Cardiac fibroblast (primary cell): ENCODE measurements around the gene ROBO3.
A peak's percentile ranks its signal among the peaks of the same experiment; 100 is the strongest.

Experiments
- DNase-seq, 2 donors: peaks; one replicate each; pipeline versions ENCODE4 v3.0.0 to v3.0.0-alpha.2; 2010; ENCODE audit warnings: low read depth in 2 of 2
- H3K4me3 ChIP-seq, 2 donors: replicated peaks in 1 of 2; 1 replicate in 1 of 2; 2 replicates in 1 of 2; pipeline ENCODE4 v1.5.1; 2011; ENCODE audit warnings: low read depth in 2 of 2, low read length in 2 of 2, mild to moderate bottlenecking in 2 of 2, moderate library complexity in 1 of 2
- TF ChIP-seq, protein P1 (sequence below): IDR thresholded peaks from one replicate; pipeline ENCODE4 v1.5.1; 2011; ENCODE audit warnings: low read depth, mild to moderate bottlenecking, low read length, inconsistent platforms

ROBO3 gene

DNA sequence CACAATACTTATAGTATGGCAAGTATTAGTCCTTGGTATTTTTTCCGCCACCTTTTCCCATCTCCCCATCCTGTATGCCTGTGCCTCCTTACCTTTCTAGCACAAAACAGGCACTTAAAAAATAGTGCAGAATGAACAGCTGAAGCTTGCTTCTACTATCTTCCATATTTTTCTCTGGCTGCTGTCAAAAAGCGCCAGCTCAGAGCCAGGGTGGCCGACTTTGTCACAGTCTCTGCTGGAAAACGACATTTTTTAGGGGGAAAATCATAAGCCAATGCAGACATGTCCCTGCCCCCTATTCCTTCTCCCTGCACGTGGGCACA lies 26.5 kb upstream of the ROBO3 start:
- TF ChIP-seq, protein P1, sequence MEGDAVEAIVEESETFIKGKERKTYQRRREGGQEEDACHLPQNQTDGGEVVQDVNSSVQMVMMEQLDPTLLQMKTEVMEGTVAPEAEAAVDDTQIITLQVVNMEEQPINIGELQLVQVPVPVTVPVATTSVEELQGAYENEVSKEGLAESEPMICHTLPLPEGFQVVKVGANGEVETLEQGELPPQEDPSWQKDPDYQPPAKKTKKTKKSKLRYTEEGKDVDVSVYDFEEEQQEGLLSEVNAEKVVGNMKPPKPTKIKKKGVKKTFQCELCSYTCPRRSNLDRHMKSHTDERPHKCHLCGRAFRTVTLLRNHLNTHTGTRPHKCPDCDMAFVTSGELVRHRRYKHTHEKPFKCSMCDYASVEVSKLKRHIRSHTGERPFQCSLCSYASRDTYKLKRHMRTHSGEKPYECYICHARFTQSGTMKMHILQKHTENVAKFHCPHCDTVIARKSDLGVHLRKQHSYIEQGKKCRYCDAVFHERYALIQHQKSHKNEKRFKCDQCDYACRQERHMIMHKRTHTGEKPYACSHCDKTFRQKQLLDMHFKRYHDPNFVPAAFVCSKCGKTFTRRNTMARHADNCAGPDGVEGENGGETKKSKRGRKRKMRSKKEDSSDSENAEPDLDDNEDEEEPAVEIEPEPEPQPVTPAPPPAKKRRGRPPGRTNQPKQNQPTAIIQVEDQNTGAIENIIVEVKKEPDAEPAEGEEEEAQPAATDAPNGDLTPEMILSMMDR, result no peak
- no peak for DNase-seq
- H3K4me3 ChIP-seq, result no peak overlapping the region

GRCh38 chr11:124839128-124839971 lies 25.9 kb upstream of the ROBO3 start:
- TF ChIP-seq, protein P1, result no peak
- H3K4me3 ChIP-seq, result peak overlapping the region; percentile 18 to 38
- DNase-seq, result no peak

DNA sequence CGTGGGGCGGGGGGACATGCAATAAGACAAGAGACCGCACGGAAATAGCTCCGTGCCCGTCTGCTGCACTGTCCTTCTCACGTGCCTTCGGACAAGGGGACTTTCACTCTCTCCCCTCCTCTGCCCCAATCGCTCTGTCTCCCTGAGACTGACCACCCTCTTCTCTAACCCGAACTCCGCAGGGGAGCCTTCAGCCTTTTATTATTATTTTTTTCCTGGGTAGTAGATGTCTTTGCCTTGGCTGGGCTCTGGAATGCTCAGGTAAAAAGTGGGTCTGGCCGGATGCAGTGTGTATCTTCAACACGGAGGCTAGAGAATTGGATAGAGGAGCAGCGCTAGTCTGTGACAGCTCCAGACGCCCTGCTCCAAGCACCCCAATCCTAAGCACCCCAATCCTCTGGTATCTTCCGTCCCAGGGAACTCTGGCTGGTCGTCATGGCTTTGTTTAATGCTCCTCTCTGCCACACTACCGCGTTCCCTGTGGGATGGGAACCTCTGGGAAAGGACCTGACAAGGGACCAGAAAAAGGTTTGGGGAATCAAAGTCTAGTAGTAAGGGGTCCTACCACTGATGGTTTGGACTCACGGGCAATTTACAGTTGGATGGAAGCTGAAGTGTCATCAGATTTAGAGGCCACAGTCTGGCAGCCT lies 25.1 kb upstream of the ROBO3 start:
- TF ChIP-seq, protein P1, result no peak
- peak overlapping the region; percentile 4 to 38 for H3K4me3 ChIP-seq
- DNase-seq, result no peak

DNA sequence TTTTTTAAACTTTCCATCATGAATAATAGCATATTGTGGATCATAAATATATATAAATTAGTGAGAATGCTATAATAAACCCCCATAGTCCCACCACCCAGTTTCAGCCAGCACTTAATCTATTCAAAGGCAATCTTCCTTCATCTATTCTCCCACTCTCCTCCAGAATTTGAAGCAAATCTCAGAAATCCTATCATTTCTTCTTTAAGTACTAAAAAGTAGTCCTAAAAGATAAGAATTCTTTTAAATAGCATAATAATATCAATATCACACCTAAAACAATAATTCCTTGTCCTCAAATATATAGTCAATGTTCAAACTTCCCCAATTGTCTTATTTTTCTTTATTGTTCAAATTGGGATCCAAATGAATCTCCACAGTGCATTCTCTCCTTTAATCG lies 24.6 kb upstream of the ROBO3 start:
- TF ChIP-seq, protein P1, result no peak

DNA sequence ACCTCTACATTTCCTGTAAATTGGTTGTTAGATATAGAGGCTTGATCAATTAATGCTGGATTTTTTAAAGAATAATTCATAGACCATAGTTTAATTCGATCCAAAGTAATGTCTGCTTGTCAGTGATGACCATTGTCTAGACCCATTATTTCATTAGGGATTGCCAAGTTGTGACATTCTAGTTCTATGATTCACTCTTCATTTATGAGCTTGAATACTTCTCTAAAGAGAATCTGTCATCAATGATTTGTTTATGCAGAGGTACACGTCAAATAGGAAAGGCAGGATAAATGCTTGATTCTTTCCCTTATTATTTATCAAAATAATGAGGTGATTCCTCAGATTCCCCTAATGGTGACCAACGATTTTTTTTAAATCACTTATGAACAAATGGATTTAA lies 24.0 kb upstream of the ROBO3 start:
- no peak overlapping the region for H3K4me3 ChIP-seq
- DNase-seq, result peak in 1 of 2 donors; percentile 30
- TF ChIP-seq, protein P1, result no peak

More for the DNA sequence above, 24.6 kb upstream of the ROBO3 start:
- H3K4me3 ChIP-seq, result no peak overlapping the region
- DNase-seq, result no peak

DNA sequence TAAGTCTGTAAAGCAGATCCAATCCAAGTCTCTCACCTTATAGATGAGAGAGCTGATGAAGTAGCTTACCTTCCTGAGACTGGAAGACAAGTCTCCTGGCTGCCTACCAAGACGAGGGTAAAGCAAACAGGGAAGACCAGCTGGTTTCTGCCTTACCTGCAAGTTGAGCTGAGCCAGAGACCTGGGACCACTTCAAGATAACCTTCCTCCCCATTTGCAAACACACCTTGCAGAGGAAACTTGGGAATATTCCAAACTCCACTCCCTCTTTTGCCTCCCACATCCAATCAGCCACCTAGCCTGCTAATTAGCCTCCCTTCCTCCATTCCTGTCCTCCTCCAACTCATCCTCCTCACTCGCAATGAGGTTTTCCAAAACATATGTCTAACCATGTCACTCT lies 23.4 kb upstream of the ROBO3 start:
- H3K4me3 ChIP-seq, result no peak overlapping the region
- TF ChIP-seq, protein P1, result no peak
- DNase-seq, result no peak
